Left cardiac atrium (tissue), 4 donors: Measurements from ENCODE around the gene ZDHHC4. TPM values are rescaled to one million over a fixed set of nuclear protein-coding genes. Genes with fewer than 3 reads are reported as not detected.
A peak's percentile ranks its signal among the peaks of the same experiment; 100 is the strongest.
"Not testable (repeated sequence)": the region's sequence is repeated elsewhere in the genome, so short reads cannot be mapped to it uniquely, and the experiment has no call there.

Experiments
- ATAC-seq, 2 donors: fragments of 200-7000 bp; cut with Tn5 transposase; one replicate each; pipeline ENCODE4 v1.9.1; 2020; ENCODE audit warnings: mild to moderate bottlenecking in 2 of 2, moderate library complexity in 2 of 2
- DNase-seq: peaks from one replicate; pipeline ENCODE4 v3.0.0-alpha.2; 2020
- intact Hi-C, 2 donors: fragments of 100-400 bp; cut with DNase I; formaldehyde crosslinking; loops; one replicate each; pipeline versions ENCODE4 v1.14.1 to v1.15.1; 2022 to 2023
- total RNA-seq, 2 donors: library from RNA; stranded (reverse); fragmentation: NEBNext Ultra II Directional; extraction: Animal tissue kit (Norgen Biotek cat#: 25700); gene quantifications; one replicate each; pipeline ENCODE4 v1.2.1, GENCODE V29; 2021
- donor health status: DM: no; HTN: yes; CAD: no.
- donor health status: DM: no; HTN: yes; CAD: no; lungs with severe emphysema.
- donor health status: DM: yes; HTN: yes; CAD: no.
- donor health status: Dilated cardiomyopathy.

The ZDHHC4 gene
- total RNA-seq, 2 donors from 2014 or later = 36.5 to 43.0 TPM

- no peak for ATAC-seq
- intact Hi-C loops = no loop called here
Observed at GRCh38 chr7:6556196-6556595, 21.1 kb upstream of the ZDHHC4 start.

GRCh38 chr7:6558837-6559236 is 18.4 kb upstream of the ZDHHC4 start:
- intact Hi-C loops = no loop called here
- ATAC-seq = peak; percentile 19 to 73
- DNase-seq = no peak

More at GRCh38 chr7:6556196-6556595, 21.1 kb upstream of the ZDHHC4 start:
- DNase-seq = no peak

- no peak for DNase-seq
- intact Hi-C loops = no loop called here
- no peak for ATAC-seq
Observed at GRCh38 chr7:6559896-6560295, 17.4 kb upstream of the ZDHHC4 start.

- ATAC-seq (no peak), DNase-seq (no peak)
- intact Hi-C loops = no loop called here
Observed at GRCh38 chr7:6562106-6562505, 15.1 kb upstream of the ZDHHC4 start.

GRCh38 chr7:6563936-6564770 is 13.1 kb upstream of the ZDHHC4 start:
- DNase-seq (peak; percentile 47), ATAC-seq (peak; percentile 87 to 93)
- intact Hi-C loops = no loop called here

- intact Hi-C loops = no loop called here
- ATAC-seq (no peak), DNase-seq (no peak)
Observed at GRCh38 chr7:6565655-6566054, 11.6 kb upstream of the ZDHHC4 start.

- DNase-seq (no peak), ATAC-seq (no peak)
- intact Hi-C loops = no loop called here
Observed at GRCh38 chr7:6567886-6568285, 9.4 kb upstream of the ZDHHC4 start.

- ATAC-seq (no peak), DNase-seq (no peak)
Observed at GRCh38 chr7:6571160-6571779, 6.0 kb upstream of the ZDHHC4 start.

GRCh38 chr7:6575281-6576023 is 1.8 kb upstream of the ZDHHC4 start:
- ATAC-seq = no peak
- DNase-seq = no peak
- intact Hi-C loops = no loop called here

More at GRCh38 chr7:6571160-6571779, 6.0 kb upstream of the ZDHHC4 start:
- intact Hi-C loops = no loop called here

- intact Hi-C loops = no loop called here
- ATAC-seq (no peak), DNase-seq (peak; percentile 24)
Observed at GRCh38 chr7:6576024-6576866, 1.0 kb upstream of the ZDHHC4 start.

- DNase-seq, intact Hi-C loops, ATAC-seq: not testable (repeated sequence)
Observed at GRCh38 chr7:6576867-6577368, 336 bp upstream of the ZDHHC4 start.

GRCh38 chr7:6578114-6579084 is 1.1 kb downstream of the ZDHHC4 start:
- ATAC-seq (no peak), DNase-seq (no peak)
- intact Hi-C loops = no loop called here

- ATAC-seq (no peak), DNase-seq (no peak)
- intact Hi-C loops = no loop called here
Observed at GRCh38 chr7:6579446-6579845, 2.2 kb downstream of the ZDHHC4 start.

- intact Hi-C loops, DNase-seq, ATAC-seq: not testable (repeated sequence)
Observed at GRCh38 chr7:6585746-6586432, 8.6 kb downstream of the ZDHHC4 start.

- intact Hi-C loops = no loop called here
- DNase-seq (no peak), ATAC-seq (no peak)
Observed at GRCh38 chr7:6588566-6588965, 11.3 kb downstream of the ZDHHC4 start.

- intact Hi-C loops = no loop called here
- ATAC-seq (no peak), DNase-seq (no peak)
Observed at GRCh38 chr7:6589151-6589828, 12.0 kb downstream of the ZDHHC4 start.
